ENCODE data around the gene USO1. TPM values are rescaled to one million over a fixed set of nuclear protein-coding genes. Genes with fewer than 3 reads are reported as not detected.

USO1 gene
- total and polyA plus RNA-seq, 9 of the 15 experiments (the other 6 are each of a cell fraction or from before 2014, with no cell fraction given): 19.3 to 97.8 (median 48.5) TPM

- Histone ChIP-seq H4K20me1 (replicated peaks; ENCODE audit: control insufficient read depth, insufficient read depth, low read length) (no peaks in the 10 kb centered on the region), H3K9ac (ENCODE audit: insufficient read depth in 1 of 2, low read depth in 2 of 2, low read length in 2 of 2) (no peak overlapping the region), H3K9me1 (ENCODE audit: control insufficient read depth, insufficient read depth, low read length) (no peaks in the 10 kb centered on the region), H3K9me3 (replicated peaks; ENCODE audit: control insufficient read depth, insufficient read depth, low read depth, low read length) (no peaks in the 10 kb centered on the region), H3K79me2 (ENCODE audit: control insufficient read depth, insufficient read depth, low read length) (no peaks in the 10 kb centered on the region), H2AFZ (ENCODE audit: low read depth, low read length) (no peak overlapping the region), H3K27me3 (ENCODE audit: control insufficient read depth in 2 of 2, insufficient read depth in 2 of 2, low read length in 2 of 2) (no peaks in the 10 kb centered on the region), H3K4me1 (replicated peaks in 1 of 2; ENCODE audit: control insufficient read depth in 2 of 2, insufficient read depth in 2 of 2, low read length in 2 of 2) (no peaks in the 10 kb centered on the region), H3K4me2 (ENCODE audit: insufficient read depth, low read length) (no peak overlapping the region), H3K27ac (ENCODE audit: extremely low read depth, low read depth, low read length) (no peak overlapping the region), H3K36me3 (ENCODE audit: control insufficient read depth, insufficient read depth, low read length) (peaks cover 46% of the 10 kb centered on the region), H3K4me3 (no peak overlapping the region)
- no peak for DNase-seq (ENCODE audit: extremely low read depth in 1 of 4, low spot score in 3 of 4)
- in situ Hi-C loops (cut with MboI) (no loop called here), intact Hi-C loops (cut with micrococcal nuclease) (no loop called here)
- FAIRE-seq: no peak
- BruUV-seq (replicated peaks): no TSS peak
- no peak for TF ChIP-seq HSF4 (CRISPR knock-in tag; IDR thresholded peaks at IDR 0.05; ENCODE audit: borderline replicate concordance)
- TF ChIP-seq NFIC (IDR thresholded peaks at IDR 0.05): no peak
- TF ChIP-seq STAT6 (CRISPR knock-in tag; IDR thresholded peaks at IDR 0.05): no peak
- no peak for TF ChIP-seq MCM5 (IDR thresholded peaks at IDR 0.05; ENCODE audit: low read depth)
- no peak for TF ChIP-seq ZNF146 (CRISPR knock-in tag; IDR thresholded peaks at IDR 0.05; ENCODE audit: unreplicated experiment)
- no peak for TF ChIP-seq XRCC5 (IDR thresholded peaks at IDR 0.05; ENCODE audit: low read depth, low read length)
- no peak for TF ChIP-seq ZNF41 (CRISPR knock-in tag; conservative IDR thresholded peaks at IDR 0.05)
- no peak for TF ChIP-seq ZNF253 (CRISPR knock-in tag; conservative IDR thresholded peaks at IDR 0.05)
- 92% methylated on average over 1 of the region's 1 CpG for WGBS (ENCODE audit: insufficient coverage, low coverage, missing lambda C conversion rate)
- ChIA-PET CTCF (ENCODE audit: low intra/inter-chr PET ratio) (no interaction called here), POLR2A (no interaction called here)
- no peak for ATAC-seq
Measured at GRCh38 chr4:75790024-75790423, 65.6 kb downstream of the USO1 start.
